ENCODE data around the gene ZNF337. TPM values are rescaled to one million over a fixed set of nuclear protein-coding genes. Genes with fewer than 3 reads are reported as not detected.

The ZNF337 gene
- total RNA-seq, 1 experiment from 2014 or later: 11.4 TPM

- DNase-seq (ENCODE audit: low read depth, low spot score) (no peak), ATAC-seq (no peak)
- Histone ChIP-seq H3K4me2 (ENCODE audit: low read length) (no peak overlapping the region), H3K9me3 (ENCODE audit: control insufficient read depth in 1 of 2, insufficient read depth in 1 of 2, low read depth in 1 of 2, low read length in 2 of 2) (no peaks in the 10 kb centered on the region), H2AFZ (ENCODE audit: low read depth, low read length, poor library complexity, severe bottlenecking) (no peak overlapping the region), H3K4me1 (ENCODE audit: control insufficient read depth in 1 of 2, insufficient read depth in 2 of 2, low read length in 2 of 2) (peaks cover 9 to 23% of the 10 kb centered on the region in 2 experiments; a peak in 3 of 4 replicates), H4K20me1 (ENCODE audit: insufficient read depth) (no peaks in the 10 kb centered on the region), H3K79me2 (ENCODE audit: insufficient read depth, low read length) (peaks cover 31% of the 10 kb centered on the region), H3K27ac (ENCODE audit: low read depth, low read length) (no peak overlapping the region), H3K27me3 (ENCODE audit: insufficient read depth, low read length) (no peaks in the 10 kb centered on the region), H3K9me2 (ENCODE audit: insufficient read depth) (no peaks in the 10 kb centered on the region), H3K4me3 (replicated peaks in 1 of 2; ENCODE audit: low read depth in 1 of 2, low read length in 2 of 2) (no peak overlapping the region), H3K9ac (ENCODE audit: low read length) (no peak overlapping the region), H3K36me3 (ENCODE audit: control insufficient read depth in 1 of 2, insufficient read depth in 2 of 2, low read length in 2 of 2) (no peaks in the 10 kb centered on the region)
- CTCF ChIA-PET: no interaction called here
- RAD21 ChIA-PET (ENCODE audit: low non-redundant PET in 1 of 2, low total read pairs in 2 of 2, uncharacterized antibody in 2 of 2, unreplicated experiment in 2 of 2): no interaction called here
- BruUV-seq (replicated peaks): no TSS peak
- POLR2A ChIA-PET: no interaction called here
- 0 out of 2 replicates have a peak, but pooled peaks have one; percentile 13 for TF ChIP-seq POLR2AphosphoS5 (IDR thresholded peaks at IDR 0.05; ENCODE audit: low read depth, low read length)
- TF ChIP-seq, protein P1, sequence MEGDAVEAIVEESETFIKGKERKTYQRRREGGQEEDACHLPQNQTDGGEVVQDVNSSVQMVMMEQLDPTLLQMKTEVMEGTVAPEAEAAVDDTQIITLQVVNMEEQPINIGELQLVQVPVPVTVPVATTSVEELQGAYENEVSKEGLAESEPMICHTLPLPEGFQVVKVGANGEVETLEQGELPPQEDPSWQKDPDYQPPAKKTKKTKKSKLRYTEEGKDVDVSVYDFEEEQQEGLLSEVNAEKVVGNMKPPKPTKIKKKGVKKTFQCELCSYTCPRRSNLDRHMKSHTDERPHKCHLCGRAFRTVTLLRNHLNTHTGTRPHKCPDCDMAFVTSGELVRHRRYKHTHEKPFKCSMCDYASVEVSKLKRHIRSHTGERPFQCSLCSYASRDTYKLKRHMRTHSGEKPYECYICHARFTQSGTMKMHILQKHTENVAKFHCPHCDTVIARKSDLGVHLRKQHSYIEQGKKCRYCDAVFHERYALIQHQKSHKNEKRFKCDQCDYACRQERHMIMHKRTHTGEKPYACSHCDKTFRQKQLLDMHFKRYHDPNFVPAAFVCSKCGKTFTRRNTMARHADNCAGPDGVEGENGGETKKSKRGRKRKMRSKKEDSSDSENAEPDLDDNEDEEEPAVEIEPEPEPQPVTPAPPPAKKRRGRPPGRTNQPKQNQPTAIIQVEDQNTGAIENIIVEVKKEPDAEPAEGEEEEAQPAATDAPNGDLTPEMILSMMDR (IDR thresholded peaks at IDR 0.05 in 2 of 3, conservative IDR thresholded peaks at IDR 0.05 in 1 of 3; ENCODE audit: borderline replicate concordance in 1 of 3, insufficient read depth in 1 of 3, low read depth in 2 of 3, low read length in 2 of 3): no peak
- intact Hi-C loops (cut with micrococcal nuclease): no loop called here
These were observed 69.9 kb downstream of the ZNF337 start for GRCh38 chr20:25626779-25627178.

- H3K36me3 ChIP-seq (ENCODE audit: control insufficient read depth in 1 of 2, insufficient read depth in 2 of 2, low read length in 2 of 2): 0 out of 4 replicates have a peak, but pooled peaks cover 0 to 6% of the 10 kb centered on the region in 2 experiments
- no peaks in the 10 kb centered on the region for H4K20me1 ChIP-seq (ENCODE audit: insufficient read depth)
- POLR2A ChIA-PET: no interaction called here
- H3K4me2 ChIP-seq (ENCODE audit: low read length): peak overlapping the region; percentile 89
- no peaks in the 10 kb centered on the region for H3K27me3 ChIP-seq (ENCODE audit: insufficient read depth, low read length)
- DNase-seq (ENCODE audit: low read depth, low spot score) (no peak), ATAC-seq (no peak)
- TSS peak; percentile 49 for BruUV-seq (replicated peaks)
- peaks cover 9 to 23% of the 10 kb centered on the region in 2 experiments; a peak in 3 of 4 replicates for H3K4me1 ChIP-seq (ENCODE audit: control insufficient read depth in 1 of 2, insufficient read depth in 2 of 2, low read length in 2 of 2)
- H3K9me3 ChIP-seq (ENCODE audit: control insufficient read depth in 1 of 2, insufficient read depth in 1 of 2, low read depth in 1 of 2, low read length in 2 of 2): no peaks in the 10 kb centered on the region
- H3K9me2 ChIP-seq (ENCODE audit: insufficient read depth): no peaks in the 10 kb centered on the region
- CTCF ChIA-PET: no interaction called here
- intact Hi-C loops (cut with micrococcal nuclease): loop anchor here (2.0 kb wide), 1 partner anchor 20 kb away; no protein-coding TSS in a partner anchor
- RAD21 ChIA-PET (ENCODE audit: low non-redundant PET in 1 of 2, low total read pairs in 2 of 2, uncharacterized antibody in 2 of 2, unreplicated experiment in 2 of 2): no interaction called here
- H3K4me3 ChIP-seq (replicated peaks in 1 of 2; ENCODE audit: low read depth in 1 of 2, low read length in 2 of 2): peak overlapping the region; percentile 71 to 88
- peaks cover 54% of the 10 kb centered on the region for H3K79me2 ChIP-seq (ENCODE audit: insufficient read depth, low read length)
- H3K9ac ChIP-seq (ENCODE audit: low read length): peak overlapping the region; percentile 96
- TF ChIP-seq FOSL1 (IDR thresholded peaks at IDR 0.05; ENCODE audit: low read depth): no peak
- TF ChIP-seq JUND (IDR thresholded peaks at IDR 0.05): no peak
- TF ChIP-seq ZFX (IDR thresholded peaks at IDR 0.05): peak; percentile 82
- no peak for TF ChIP-seq REST (IDR thresholded peaks at IDR 0.05; ENCODE audit: low read depth)
- no peak for TF ChIP-seq YY1 (IDR thresholded peaks at IDR 0.05; ENCODE audit: extremely low read depth, insufficient replicate concordance, low read depth, low read length)
- no peak overlapping the region for H2AFZ ChIP-seq (ENCODE audit: low read depth, low read length, poor library complexity, severe bottlenecking)
- H3K27ac ChIP-seq (ENCODE audit: low read depth, low read length): peak overlapping the region; percentile 98
These were observed 72.1 kb downstream of the ZNF337 start for GRCh38 chr20:25624500-25624939.
